GM12801 (cell line): ENCODE measurements around the gene SLC25A21.

Experiments
- CTCF ChIP-seq: IDR thresholded peaks from one replicate; pipeline ENCODE4 v1.5.1; 2011; ENCODE audit warnings: control low read depth; ENCODE audit not compliant: insufficient read length; ENCODE audit errors: extremely low read depth

The SLC25A21 gene

GRCh38 chr14:37037636-37038387 lies 134.6 kb downstream of the SLC25A21 start:
- TF ChIP-seq CTCF: no peak

- no peak for TF ChIP-seq CTCF
Observed at GRCh38 chr14:37036669-37037341, 135.6 kb downstream of the SLC25A21 start.

- no peak for TF ChIP-seq CTCF
Observed at GRCh38 chr14:37035401-37035800, 137.0 kb downstream of the SLC25A21 start.

GRCh38 chr14:37034410-37035285 lies 137.8 kb downstream of the SLC25A21 start:
- no peak for TF ChIP-seq CTCF

- TF ChIP-seq CTCF: no peak
Observed at GRCh38 chr14:37032863-37033262, 139.5 kb downstream of the SLC25A21 start.

- TF ChIP-seq CTCF: no peak
Observed at GRCh38 chr14:37027188-37027824, 145.1 kb downstream of the SLC25A21 start.
